Stimulated activated CD8-positive, alpha-beta memory T cell treated with anti-CD3 and anti-CD28 coated beads, Interleukin-15, amount 100 ng/mL, for 1 hour (primary cell): ENCODE results near the gene ACP2.

Experiments used
- DNase-seq: peaks from one replicate; pipeline ENCODE4 v3.0.0-alpha.2; 2020; ENCODE audit warnings: low read depth

ACP2 gene

GRCh38 chr11:47269002-47269828 is 20.6 kb upstream of the ACP2 start:
- peak; percentile 60 for DNase-seq

GRCh38 chr11:47268448-47269001 is 19.9 kb upstream of the ACP2 start:
- DNase-seq: no peak

- DNase-seq: no peak
Measured at GRCh38 chr11:47267876-47268275, 19.3 kb upstream of the ACP2 start.

- DNase-seq: no peak
Measured at GRCh38 chr11:47264521-47264920, 15.9 kb upstream of the ACP2 start.

- no peak for DNase-seq
Measured at GRCh38 chr11:47264119-47264518, 15.5 kb upstream of the ACP2 start.

- no peak for DNase-seq
Measured at GRCh38 chr11:47261291-47261800, 12.7 kb upstream of the ACP2 start.

- DNase-seq: no peak
Measured at GRCh38 chr11:47260366-47260765, 11.8 kb upstream of the ACP2 start.

- DNase-seq: no peak
Measured at GRCh38 chr11:47259232-47259977, 10.8 kb upstream of the ACP2 start.

GRCh38 chr11:47258317-47258902 is 9.8 kb upstream of the ACP2 start:
- DNase-seq: no peak

- DNase-seq: no peak
Measured at GRCh38 chr11:47257517-47258316, 9.1 kb upstream of the ACP2 start, which contains the start of gene NR1H3. TSS of gene NR1H3 (plus strand) at chr11:47257996. CDS start at chr11:47259217, 1,221 bp downstream.

- DNase-seq: no peak
Measured at GRCh38 chr11:47257177-47257516, 8.5 kb upstream of the ACP2 start.

GRCh38 chr11:47256374-47256773 is 7.8 kb upstream of the ACP2 start:
- no peak for DNase-seq

GRCh38 chr11:47254386-47254785 is 5.8 kb upstream of the ACP2 start:
- DNase-seq: no peak

- DNase-seq: no peak
Measured at GRCh38 chr11:47253660-47254059, 5.0 kb upstream of the ACP2 start.

GRCh38 chr11:47251751-47252150 is 3.1 kb upstream of the ACP2 start:
- no peak for DNase-seq

GRCh38 chr11:47249378-47249715 is 733 bp upstream of the ACP2 start:
- no peak for DNase-seq

GRCh38 chr11:47248304-47248663 is 330 bp downstream of the ACP2 start:
- DNase-seq: no peak

- DNase-seq: no peak
Measured at GRCh38 chr11:47247502-47247901, 1.1 kb downstream of the ACP2 start.

GRCh38 chr11:47245611-47246357 is 2.8 kb downstream of the ACP2 start:
- no peak for DNase-seq

- DNase-seq: no peak
Measured at GRCh38 chr11:47244448-47245350, 3.9 kb downstream of the ACP2 start.
